Measurements from ENCODE around the gene FBXO4.

The FBXO4 gene

DNA sequence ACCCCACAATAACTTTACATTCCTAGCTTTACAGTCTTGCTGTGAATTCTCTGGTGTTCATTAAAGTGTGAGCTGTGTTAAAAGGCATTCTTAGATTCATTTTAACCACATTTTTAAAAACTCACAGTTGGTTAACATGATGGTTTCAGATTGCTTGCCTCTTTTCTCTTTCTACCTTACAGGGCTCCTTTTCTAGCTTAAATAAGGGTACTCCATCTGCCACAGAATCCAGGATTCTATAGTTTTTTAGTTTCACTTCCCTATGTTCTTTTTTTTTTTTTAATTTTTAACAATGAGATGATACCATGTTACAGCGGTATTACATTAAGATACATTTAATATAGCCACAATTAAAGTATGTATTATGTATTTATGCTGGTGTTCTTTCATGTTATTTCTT lies 3.9 kb upstream of the FBXO4 start:
- DNase-seq (ENCODE audit: low read depth in 2 of 2): no peak
- no peak overlapping the region for H3K4me3 ChIP-seq (replicated peaks in 1 of 2; ENCODE audit: low read depth in 2 of 2, low read length in 2 of 2)
- TF ChIP-seq, protein P1, sequence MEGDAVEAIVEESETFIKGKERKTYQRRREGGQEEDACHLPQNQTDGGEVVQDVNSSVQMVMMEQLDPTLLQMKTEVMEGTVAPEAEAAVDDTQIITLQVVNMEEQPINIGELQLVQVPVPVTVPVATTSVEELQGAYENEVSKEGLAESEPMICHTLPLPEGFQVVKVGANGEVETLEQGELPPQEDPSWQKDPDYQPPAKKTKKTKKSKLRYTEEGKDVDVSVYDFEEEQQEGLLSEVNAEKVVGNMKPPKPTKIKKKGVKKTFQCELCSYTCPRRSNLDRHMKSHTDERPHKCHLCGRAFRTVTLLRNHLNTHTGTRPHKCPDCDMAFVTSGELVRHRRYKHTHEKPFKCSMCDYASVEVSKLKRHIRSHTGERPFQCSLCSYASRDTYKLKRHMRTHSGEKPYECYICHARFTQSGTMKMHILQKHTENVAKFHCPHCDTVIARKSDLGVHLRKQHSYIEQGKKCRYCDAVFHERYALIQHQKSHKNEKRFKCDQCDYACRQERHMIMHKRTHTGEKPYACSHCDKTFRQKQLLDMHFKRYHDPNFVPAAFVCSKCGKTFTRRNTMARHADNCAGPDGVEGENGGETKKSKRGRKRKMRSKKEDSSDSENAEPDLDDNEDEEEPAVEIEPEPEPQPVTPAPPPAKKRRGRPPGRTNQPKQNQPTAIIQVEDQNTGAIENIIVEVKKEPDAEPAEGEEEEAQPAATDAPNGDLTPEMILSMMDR (IDR thresholded peaks at IDR 0.05; ENCODE audit: low read depth, low read length): no peak

DNA sequence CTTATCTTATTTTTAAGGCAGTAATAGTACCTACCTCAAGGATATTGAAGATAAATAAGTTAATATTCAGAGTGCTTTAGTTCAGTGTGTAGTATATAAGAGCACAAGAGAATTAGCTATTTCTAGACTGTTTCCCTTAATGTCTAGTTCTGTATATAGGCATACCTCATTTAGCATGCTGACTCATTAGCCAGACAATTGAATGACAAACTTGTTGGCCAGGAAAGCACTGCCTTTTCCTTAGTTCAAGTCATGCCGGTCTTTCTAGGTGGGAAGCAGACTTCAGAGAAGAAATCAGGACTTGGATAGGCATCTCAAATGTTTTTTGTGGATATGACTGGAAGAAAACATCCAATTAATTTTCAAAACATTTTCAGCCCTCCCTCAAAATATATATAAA lies 3.2 kb upstream of the FBXO4 start:
- H3K4me3 ChIP-seq (replicated peaks in 1 of 2; ENCODE audit: low read depth in 2 of 2, low read length in 2 of 2): no peak overlapping the region
- DNase-seq (ENCODE audit: low read depth in 2 of 2): peak; percentile 28 to 79
- TF ChIP-seq, protein P1 (IDR thresholded peaks at IDR 0.05; ENCODE audit: low read depth, low read length): no peak

DNA sequence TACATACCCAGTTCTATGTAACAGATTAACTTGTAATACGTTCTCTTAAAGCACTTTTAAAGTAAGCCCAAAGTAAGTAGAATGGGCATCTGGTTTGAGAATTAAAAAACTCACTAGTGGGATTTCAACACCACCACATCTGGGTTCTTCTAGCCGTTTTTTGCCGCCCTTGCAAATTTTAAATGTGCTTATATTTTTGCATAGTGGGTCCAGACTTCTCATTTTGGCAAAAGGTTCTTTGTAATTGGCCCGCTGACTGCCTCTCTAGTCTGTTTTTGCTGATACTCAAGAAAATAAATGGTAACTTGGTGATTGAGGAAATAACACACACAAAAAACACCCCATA lies 582 bp upstream of the FBXO4 start:
- no peak for DNase-seq (ENCODE audit: low read depth in 2 of 2)
- TF ChIP-seq, protein P1 (IDR thresholded peaks at IDR 0.05; ENCODE audit: low read depth, low read length): no peak
- H3K4me3 ChIP-seq (replicated peaks in 1 of 2; ENCODE audit: low read depth in 2 of 2, low read length in 2 of 2): peak overlapping the region; percentile 67 to 68

DNA sequence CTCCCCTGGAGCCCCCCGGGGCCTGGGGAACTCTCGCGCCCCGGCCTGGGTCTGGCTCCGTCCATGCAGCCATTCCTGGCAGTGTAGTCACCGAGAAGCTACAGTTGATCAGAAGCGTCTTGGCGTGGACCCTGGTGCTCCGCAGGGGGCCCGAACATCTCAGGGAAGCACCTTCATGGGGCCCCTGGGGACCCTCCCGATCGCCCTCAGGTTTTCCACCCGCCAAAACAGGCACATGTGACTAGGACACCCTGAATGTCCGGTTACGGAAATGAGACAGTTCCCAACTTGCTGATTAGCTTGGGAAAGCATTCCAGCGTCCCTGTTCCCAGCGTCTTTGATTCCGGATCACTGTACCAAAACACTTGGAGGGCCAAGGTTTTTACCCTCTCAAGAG lies 472 bp downstream of the FBXO4 start:
- peak; percentile 49 to 53 for DNase-seq (ENCODE audit: low read depth in 2 of 2)
- H3K4me3 ChIP-seq (replicated peaks in 1 of 2; ENCODE audit: low read depth in 2 of 2, low read length in 2 of 2): peak overlapping the region; percentile 67 to 68
- TF ChIP-seq, protein P1 (IDR thresholded peaks at IDR 0.05; ENCODE audit: low read depth, low read length): no peak

DNA sequence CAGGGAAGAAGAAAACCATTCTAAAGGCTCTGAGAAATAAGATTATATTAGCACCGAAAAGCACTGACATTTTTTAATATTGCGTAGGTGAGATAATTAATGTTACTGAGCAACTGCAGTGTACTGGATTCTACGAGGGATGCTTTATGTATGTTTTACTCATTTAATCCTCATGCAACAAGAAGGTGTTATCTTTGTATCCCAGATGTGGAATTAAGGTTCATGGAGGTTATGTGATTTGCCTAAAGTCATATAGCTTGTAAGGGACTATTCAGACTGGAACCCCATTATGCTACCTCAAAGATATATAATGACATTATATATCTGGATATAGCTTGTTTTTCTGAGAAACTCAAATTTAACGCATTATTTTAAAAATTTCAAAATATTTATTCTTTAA lies 2.5 kb downstream of the FBXO4 start:
- TF ChIP-seq, protein P1 (IDR thresholded peaks at IDR 0.05; ENCODE audit: low read depth, low read length): no peak
- no peak overlapping the region for H3K4me3 ChIP-seq (replicated peaks in 1 of 2; ENCODE audit: low read depth in 2 of 2, low read length in 2 of 2)
- no peak for DNase-seq (ENCODE audit: low read depth in 2 of 2)

DNA sequence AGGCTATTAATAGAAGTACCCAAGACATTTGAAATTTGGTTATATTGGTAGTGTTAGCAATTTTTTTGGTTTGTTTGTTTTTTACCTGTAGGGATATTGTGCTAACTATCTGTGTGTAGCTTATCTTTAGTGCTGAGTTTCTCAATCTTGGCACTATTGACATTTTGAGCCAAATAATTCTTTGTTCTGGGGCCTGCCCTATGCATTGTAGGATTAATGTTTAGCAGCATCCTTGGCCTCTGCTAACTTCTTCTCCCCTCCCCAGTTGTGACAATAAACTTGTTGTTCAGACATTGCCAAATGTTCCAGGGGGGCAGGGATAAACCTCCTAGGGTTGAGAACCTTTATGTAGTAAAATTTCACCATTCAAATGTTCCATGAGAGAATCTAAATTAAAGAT lies 4.0 kb downstream of the FBXO4 start:
- DNase-seq (ENCODE audit: low read depth in 2 of 2): no peak
- H3K4me3 ChIP-seq (replicated peaks in 1 of 2; ENCODE audit: low read depth in 2 of 2, low read length in 2 of 2): no peak overlapping the region
- TF ChIP-seq, protein P1 (IDR thresholded peaks at IDR 0.05; ENCODE audit: low read depth, low read length): no peak

DNA sequence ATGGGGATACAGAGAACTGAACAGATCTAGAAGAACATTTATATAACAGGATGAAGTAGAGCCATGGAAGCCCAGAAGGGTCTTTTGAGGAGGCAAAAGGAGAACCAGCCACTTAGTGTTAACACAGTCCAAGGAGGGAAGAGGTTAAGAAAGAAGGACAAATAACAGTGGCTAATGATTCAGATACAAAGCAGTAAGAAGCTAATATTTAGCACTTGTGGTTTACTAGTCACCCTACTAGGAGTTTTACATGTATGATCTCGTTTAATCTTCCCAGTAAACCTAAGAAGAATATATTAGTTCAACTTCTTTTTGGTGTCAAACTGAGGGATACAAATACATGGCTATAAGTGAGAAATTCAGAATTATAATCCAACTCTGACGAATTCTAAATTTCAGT lies 7.7 kb downstream of the FBXO4 start:
- DNase-seq (ENCODE audit: low read depth in 2 of 2): no peak
- TF ChIP-seq, protein P1 (IDR thresholded peaks at IDR 0.05; ENCODE audit: low read depth, low read length): no peak
- H3K4me3 ChIP-seq (replicated peaks in 1 of 2; ENCODE audit: low read depth in 2 of 2, low read length in 2 of 2): no peak overlapping the region
